HG02588 (cell line): Measurements from ENCODE around the gene DAD1.

Source experiments
- ATAC-seq: cut with Tn5 transposase; IDR thresholded peaks from one replicate; pipeline ENCODE4 v1.9.1; 2021; ENCODE audit warnings: mild to moderate bottlenecking, moderate library complexity; ENCODE audit not compliant: unreplicated experiment

The DAD1 gene

DNA sequence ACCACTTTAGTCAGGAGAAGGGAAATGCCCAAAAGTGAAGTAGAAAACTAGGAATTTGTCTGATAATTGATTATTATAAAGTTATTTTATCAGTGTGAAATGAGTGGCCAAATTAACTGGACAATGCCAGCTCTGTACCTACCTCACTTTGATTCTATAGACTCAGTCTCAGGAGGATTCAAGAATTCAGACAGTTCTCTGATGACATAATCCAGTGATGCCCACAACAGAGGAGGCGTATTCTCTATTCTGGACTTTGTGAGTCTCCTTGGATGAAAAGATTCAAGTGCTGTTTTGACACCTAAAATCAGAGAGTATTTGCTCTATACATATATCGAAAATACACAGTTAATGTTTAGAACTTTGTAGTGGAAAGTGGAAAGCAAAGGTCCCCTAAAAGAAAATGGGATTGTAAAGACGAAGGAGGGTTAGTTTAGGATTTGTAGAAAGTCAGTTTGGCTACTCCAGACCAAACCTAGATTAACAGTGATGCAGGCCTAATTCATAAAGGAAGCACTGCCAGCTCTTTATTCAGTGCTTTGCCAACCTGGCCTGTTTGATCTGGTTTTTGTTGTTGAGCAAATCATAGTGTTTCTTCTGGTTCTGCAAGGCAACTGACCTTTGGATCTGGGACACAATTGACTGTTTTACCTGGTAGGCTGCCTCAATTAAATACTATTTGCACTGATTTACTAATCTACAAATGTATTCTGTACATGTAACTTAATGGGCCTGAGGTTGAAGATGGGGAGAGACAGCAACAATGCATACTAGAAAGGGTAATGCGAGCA is 67.4 kb downstream of the DAD1 start:
- ATAC-seq = no peak

DNA sequence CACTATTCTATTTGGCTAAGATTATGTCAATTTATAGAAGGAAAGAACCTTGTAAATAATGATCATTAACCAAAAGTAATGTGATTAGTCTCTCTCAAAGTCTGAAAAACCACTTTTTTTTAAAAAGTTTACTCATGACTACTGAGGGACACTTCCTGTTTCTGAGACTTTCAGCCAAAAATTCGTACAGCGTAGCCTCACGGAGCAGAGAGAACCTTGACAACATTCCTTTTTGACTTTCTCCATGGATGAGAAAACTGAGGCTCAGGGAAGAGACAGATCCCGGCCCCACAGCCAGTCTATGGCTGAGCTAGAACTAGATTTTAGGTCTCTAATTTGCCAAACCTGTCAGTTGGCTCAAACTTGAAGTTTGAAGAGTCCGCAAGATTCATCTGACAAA is 68.2 kb downstream of the DAD1 start:
- ATAC-seq = no peak

DNA sequence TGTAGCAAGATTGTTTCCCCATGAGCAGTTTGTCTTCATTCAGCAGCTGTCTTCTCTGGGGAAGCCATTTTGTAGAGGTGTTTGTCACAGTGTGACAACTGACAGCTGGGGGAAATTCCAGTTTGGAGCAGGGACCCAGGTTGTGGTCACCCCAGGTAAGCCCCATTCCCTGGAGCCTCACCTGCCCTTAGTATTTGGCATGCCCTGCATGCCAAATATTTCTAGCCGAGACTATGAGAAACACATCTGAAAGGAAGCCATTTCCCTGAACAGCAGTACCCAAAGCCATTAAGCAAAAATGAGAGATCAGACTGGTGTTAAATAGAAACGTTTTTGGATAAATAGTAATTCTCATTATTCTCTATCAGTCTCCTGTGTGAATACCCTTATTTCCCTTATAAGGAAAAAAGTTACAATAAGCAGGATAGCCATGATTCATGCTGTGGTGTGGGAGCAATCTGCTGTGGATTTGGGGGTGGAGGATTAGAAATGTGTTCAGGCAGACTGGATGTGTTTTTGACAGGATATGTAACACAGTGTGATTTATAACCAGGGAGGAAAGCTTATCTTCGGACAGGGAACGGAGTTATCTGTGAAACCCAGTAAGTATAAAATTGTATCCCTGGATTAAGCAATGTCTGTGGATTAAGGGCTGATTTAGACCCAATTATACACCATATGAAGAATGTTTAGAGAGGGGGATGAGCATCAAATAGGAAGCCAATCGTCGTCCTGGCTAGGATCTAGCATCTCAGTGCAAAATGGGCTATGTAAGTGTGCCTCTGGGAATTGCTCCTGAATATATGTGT is 68.9 kb downstream of the DAD1 start:
- no peak for ATAC-seq

- ATAC-seq = no peak
Observed at GRCh38 chr14:22518073-22518472, 71.0 kb downstream of the DAD1 start.

DNA sequence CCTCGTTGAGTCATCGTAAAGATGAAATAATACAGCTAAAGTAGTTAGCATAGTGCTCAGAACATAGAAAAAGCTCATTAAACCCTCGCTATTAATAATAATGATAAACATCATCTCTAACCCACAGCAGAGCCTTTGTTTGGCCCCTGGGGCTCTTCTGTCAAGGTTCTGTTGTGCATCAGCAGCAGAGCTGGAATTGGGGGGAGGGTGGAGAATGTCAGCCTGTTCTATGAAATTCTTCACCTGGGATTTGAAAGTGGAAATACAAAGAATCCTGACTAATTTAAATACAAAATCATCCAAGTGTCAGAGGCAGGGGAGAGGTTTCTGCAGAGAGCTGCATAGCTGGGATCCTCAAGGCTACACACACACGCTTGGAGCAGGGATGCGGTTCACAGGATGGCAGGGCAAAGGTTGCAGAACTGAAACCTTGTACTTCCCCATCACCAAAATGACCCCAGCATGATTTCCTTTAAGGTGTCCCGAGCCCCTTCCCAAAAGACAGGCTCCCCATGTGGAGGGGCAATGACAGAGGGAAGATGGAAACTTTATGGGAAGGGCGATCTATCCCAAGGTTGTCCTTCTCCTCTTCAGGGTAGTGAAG is 71.8 kb downstream of the DAD1 start:
- ATAC-seq = no peak

GRCh38 chr14:22515929-22516328 is 73.1 kb downstream of the DAD1 start:
- no peak for ATAC-seq
